SU-DHL-6 (cell line): ENCODE data around the gene MVP.

ENCODE experiments used
- CTCF ChIP-seq: fragments of 200-600 bp; sonication (generic); IDR thresholded peaks from one replicate; pipeline ENCODE4 v1.5.1; 2017; ENCODE audit warnings: antibody characterized with exemption, mild to moderate bottlenecking, low read length, moderate library complexity; ENCODE audit not compliant: insufficient read depth, poor library complexity, severe bottlenecking
- EZH2phosphoT487 ChIP-seq: fragments of 200-600 bp; sonication (generic), shearing (Covaris generic); conservative IDR thresholded peaks from 2 replicates; pipeline ENCODE4 v1.6.1; 2018; ENCODE audit warnings: mild to moderate bottlenecking, antibody characterized with exemption, low read length, moderate library complexity, mixed read lengths

GRCh38 chr16:29897333-29897732, 77.1 kb downstream of the MVP start:
- TF ChIP-seq CTCF: no peak
- TF ChIP-seq EZH2phosphoT487: no peak
